SK-N-DZ (cell line): ENCODE measurements around the gene CERS6.

ENCODE experiments used
- DNase-seq: peaks from one replicate; pipeline ENCODE4 v3.0.0-alpha.2; 2015; ENCODE audit warnings: low spot score

Gene CERS6

DNA sequence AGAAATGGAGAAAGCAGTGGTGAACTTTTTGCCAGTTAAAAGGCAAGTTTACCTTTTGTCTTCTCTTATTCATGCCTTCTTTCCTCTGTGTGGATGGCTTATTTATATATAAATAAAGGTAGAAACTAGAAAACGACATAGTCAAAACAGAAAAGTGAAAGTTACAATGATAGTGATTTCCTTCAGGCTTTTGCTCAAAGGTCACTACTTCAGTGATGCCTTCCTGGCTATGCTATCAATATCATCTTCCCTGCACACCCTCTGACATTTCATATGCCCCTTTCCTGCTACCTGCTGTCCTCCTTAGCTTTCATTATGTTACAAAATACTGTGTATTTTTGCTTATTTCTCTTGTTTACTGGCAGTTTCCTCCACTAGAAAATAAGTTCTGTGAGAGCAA lies 214.4 kb downstream of the CERS6 start:
- no peak for DNase-seq

DNA sequence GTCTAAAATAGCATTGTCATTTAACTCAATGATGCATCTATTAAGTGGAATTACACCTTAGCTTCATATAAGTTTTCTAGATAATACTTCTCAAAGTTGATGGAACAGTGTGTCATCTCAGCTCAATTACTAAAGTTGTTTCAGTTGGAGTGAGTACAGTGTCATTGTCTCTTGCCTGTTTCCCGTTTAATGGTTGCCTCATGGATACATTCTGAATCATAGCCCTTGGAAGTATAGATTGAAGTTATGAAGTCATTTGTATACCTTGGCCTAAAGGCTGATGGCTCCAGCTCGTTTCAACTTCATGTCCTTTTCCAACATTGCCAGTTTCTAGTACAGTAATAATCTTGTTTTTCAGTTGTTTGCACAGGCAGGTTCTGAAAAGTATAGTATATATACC lies 215.9 kb downstream of the CERS6 start:
- DNase-seq, result no peak

DNA sequence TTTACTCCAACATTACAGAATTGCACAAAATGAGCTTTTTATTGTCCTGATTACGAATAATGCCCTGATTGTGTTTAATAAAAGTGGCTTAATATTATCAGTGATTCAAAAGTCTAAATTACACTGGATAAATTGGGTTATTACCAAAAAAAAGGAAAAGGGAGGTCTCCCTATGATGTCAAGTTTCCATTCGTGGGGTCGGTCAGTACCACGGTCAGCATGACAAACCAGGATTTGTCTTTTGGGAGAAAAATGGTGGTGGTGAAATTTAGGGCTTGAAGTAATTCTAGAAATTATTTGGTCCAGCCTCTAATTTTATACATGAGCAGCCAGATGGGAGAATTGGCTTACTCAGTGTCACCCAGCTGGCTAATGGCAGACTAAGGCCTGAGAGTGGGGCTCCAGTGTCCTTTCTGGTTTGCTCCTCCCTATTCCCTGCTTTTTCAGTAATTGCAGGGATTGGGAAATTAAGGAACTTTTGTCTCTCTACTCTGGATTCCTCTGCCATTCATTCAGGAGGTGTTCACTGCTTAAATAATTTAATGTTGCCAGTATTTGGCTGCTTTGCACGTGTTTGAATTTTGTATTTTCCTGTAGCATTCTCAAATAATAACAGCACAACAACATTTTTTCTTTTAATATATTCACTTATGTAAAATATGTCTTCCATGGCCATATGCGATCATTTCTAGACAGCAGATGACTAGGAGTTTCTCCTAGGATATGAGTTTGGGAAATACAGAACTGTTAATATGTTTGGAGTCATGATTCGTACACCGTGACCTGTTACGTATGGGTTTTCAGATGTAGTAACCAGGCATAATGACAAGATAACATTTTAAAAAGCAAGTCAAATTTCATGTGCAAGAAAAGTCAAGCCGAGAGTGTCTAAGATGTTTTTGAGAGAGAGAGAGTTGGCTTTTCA lies 217.5 kb downstream of the CERS6 start:
- no peak for DNase-seq

- no peak for DNase-seq
These were observed 222.2 kb downstream of the CERS6 start for GRCh38 chr2:168678153-168678853.

GRCh38 chr2:168679081-168679480 lies 223.0 kb downstream of the CERS6 start:
- no peak for DNase-seq

- DNase-seq, result no peak
These were observed 223.8 kb downstream of the CERS6 start for GRCh38 chr2:168679741-168680310.

GRCh38 chr2:168683996-168684395 lies 227.9 kb downstream of the CERS6 start:
- DNase-seq, result peak; percentile 26

GRCh38 chr2:168684921-168685599 lies 229.0 kb downstream of the CERS6 start:
- DNase-seq, result peak; percentile 87

GRCh38 chr2:168685600-168686451 lies 229.8 kb downstream of the CERS6 start:
- DNase-seq, result peak; percentile 96

GRCh38 chr2:168686452-168687191 lies 230.6 kb downstream of the CERS6 start:
- no peak for DNase-seq

DNA sequence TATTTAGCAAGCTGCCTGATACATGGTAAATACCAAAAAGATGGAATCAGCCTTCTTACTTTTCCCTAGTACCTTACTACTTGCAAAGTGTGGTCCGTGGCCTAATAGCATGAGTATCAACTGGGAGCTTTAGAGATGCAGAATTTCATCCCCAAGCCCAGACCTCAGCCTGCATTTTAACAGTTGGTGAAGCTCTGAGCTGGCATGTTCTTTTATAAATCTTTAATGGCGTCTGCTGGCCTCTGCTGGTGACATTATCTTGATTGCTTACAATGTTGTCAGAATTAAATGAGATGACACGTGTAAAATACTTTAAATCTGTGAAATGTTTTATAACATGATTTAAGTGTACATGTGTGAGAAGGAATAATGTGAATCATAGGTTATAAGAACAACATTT lies 231.2 kb downstream of the CERS6 start:
- DNase-seq, result no peak

DNA sequence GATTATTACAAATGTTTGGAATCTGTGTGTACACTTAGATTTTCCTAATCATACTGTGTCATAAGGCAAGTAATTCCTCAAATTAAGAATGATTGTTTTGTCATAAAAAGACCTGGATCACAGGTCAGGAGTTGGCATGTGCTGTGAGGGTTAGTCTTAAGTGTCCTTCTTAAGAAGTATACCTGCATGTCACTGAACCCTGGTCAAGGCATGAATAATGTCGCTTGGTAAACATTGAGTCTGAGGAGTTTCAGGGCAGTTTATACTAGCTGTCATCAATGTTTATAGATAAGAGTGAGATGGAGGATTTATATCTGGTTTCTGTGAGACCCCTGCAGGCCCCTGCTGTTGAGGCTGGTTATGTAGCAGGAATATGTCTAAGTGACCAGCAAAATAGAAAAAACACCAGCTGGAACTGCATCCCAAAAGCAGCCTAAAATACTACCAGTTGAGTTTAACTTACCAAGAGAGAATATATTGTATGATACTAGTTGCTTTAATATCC lies 234.4 kb downstream of the CERS6 start:
- peak; percentile 64 for DNase-seq

- peak; percentile 79 for DNase-seq
These were observed 235.1 kb downstream of the CERS6 start for GRCh38 chr2:168691221-168691620.

DNA sequence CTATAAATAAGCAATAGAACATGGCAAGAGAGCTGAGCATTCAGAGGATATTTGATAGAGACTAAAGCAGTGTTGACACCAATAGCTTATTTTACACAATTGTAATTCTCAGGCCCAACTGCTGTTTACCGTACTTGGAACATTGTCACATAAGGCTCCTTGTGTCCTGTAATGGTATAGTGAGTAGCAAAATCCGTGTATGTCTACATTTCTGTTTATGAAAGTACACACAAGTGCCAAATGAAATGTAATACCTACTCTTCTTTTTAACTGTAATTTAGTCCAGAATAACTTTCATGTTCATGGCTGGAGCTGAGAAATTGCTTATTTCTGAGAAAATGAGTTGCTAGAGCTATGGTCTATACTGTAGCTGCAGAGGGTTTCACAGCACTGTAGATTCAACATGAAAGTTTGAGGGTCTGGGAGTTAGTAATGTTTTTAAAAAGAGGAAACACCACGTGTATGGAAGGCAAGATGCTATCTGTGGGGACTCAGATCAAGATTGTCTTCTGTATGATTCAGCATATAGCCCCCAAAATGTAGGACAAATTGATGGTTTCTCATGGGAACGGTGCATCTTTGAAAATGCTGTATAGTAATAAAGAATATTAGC lies 236.2 kb downstream of the CERS6 start:
- DNase-seq, result no peak

- no peak for DNase-seq
These were observed 238.1 kb downstream of the CERS6 start for GRCh38 chr2:168694173-168694572.

DNA sequence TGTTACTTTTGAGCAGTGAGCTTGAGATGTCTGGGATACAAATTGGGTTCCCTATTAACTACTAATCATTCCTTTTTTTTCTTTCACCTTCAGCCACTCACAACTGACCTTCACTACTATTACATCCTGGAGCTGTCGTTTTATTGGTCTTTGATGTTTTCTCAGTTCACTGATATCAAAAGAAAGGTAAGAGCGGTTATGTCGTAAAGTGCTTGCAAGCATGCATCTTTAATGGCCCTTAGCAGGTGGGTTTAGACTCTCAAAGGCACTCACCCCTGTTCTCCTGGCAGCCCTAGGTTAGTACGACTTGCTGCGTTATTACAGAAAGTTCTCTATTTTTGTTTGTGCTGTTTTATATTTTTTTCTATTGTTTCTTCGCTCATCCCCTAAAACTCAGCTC lies 238.8 kb downstream of the CERS6 start:
- DNase-seq, result no peak

- DNase-seq, result no peak
These were observed 241.6 kb downstream of the CERS6 start for GRCh38 chr2:168697668-168698121.

- no peak for DNase-seq
These were observed 242.9 kb downstream of the CERS6 start for GRCh38 chr2:168698969-168699368.

GRCh38 chr2:168699844-168700417 lies 243.9 kb downstream of the CERS6 start:
- DNase-seq, result no peak
